Thyroid gland (tissue), 4 donors: ENCODE results near the gene SEMA4B.
"Not testable (repeated sequence)": the region's sequence is repeated elsewhere in the genome, so short reads cannot be mapped to it uniquely, and the experiment has no call there.

Experiments used
- POLR2A ChIP-seq, 2 donors: fragments of 450-650 bp; IDR thresholded peaks; one replicate each; pipeline ENCODE4 v1.6.1; 2017; ENCODE audit warnings: antibody characterized with exemption in 2 of 2, mild to moderate bottlenecking in 2 of 2, moderate library complexity in 1 of 2
- TF ChIP-seq, protein P1 (sequence below), 6 experiments: fragments of 200-600 bp in 3 of 6; fragments of 450-650 bp in 3 of 6; sonication (generic) in 3 of 6; IDR thresholded peaks; one replicate each; pipeline ENCODE4 v1.5.1; 2016 to 2019; ENCODE audit warnings: antibody characterized with exemption in 6 of 6, mild to moderate bottlenecking in 2 of 6, inconsistent platforms in 1 of 6, moderate library complexity in 1 of 6

DNA sequence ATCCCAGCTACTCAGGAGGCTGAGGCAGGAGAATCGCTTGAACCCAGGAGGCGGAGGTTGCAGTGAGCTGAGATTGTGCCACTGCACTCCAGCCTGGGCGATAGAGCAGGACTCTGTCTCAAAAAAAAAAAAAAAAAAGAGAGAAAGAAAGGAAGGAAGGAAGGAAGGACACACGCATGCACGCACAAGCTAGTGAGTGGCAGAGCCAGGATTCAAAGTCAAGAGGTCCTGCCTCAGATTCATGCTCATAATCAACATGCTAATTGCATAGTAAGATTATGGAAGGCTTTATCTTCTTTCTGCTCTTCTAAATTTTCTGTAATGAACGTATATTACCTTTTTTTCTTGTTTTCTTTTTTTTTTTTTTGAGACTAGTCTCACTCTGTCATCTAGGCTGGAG lies 59.6 kb downstream of the SEMA4B start:
- TF ChIP-seq POLR2A (IDR thresholded peaks at IDR 0.05), result not testable (repeated sequence)
- TF ChIP-seq, protein P1, sequence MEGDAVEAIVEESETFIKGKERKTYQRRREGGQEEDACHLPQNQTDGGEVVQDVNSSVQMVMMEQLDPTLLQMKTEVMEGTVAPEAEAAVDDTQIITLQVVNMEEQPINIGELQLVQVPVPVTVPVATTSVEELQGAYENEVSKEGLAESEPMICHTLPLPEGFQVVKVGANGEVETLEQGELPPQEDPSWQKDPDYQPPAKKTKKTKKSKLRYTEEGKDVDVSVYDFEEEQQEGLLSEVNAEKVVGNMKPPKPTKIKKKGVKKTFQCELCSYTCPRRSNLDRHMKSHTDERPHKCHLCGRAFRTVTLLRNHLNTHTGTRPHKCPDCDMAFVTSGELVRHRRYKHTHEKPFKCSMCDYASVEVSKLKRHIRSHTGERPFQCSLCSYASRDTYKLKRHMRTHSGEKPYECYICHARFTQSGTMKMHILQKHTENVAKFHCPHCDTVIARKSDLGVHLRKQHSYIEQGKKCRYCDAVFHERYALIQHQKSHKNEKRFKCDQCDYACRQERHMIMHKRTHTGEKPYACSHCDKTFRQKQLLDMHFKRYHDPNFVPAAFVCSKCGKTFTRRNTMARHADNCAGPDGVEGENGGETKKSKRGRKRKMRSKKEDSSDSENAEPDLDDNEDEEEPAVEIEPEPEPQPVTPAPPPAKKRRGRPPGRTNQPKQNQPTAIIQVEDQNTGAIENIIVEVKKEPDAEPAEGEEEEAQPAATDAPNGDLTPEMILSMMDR (IDR thresholded peaks at IDR 0.05), result not testable (repeated sequence)
